HPDE6-E6E7 (cell line): ENCODE data around the gene OCEL1.

Experiments used
- DNase-seq: peaks from one replicate; pipeline ENCODE4 v3.0.0; 2011; ENCODE audit warnings: missing footprints; ENCODE audit errors: extremely low spot score

The OCEL1 gene

DNA sequence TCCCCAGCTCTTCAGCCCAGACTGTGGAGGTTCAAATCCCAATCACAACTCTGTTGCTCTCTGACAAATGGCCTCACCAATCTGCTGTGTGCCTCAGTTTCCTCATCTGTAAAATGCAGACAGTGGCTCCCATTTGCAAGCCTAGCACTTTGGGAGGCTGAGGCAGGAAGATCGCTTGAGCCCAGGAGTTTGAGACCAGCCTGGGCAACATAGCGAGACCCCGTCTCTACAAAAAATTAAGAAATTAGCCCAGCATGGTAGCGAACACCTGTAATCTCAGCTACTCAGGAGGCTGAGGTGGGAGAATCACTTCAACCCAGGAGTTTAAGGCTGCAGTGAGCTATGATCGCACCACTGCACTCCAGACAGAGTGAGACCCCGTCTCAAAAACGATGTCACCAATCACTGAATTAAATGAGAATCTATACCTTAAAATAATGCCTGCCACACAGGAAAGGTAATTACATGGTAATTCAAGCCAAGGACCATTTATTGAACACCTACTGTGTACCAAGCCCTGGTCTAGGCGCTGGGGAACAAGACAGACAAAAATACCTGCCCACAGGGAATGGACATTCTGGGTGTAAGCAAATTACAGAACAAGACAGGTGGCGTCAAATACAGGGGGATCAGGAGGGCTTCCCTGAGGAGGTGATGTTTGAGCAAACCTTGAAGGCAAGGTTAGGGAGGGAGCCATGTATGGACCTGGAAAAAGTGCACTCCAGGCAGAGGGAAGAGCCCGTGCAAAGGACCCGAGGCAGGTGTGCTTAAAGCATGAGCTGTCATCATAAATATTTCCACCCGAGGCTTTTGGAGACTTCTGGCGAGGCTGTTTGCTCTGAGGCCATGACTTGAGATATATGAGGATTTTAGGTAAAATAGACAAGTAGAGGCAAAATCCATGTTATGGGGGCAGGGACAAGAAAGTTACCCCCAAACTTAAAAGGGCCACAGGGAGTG, 12.0 kb downstream of the OCEL1 start:
- no peak for DNase-seq

DNA sequence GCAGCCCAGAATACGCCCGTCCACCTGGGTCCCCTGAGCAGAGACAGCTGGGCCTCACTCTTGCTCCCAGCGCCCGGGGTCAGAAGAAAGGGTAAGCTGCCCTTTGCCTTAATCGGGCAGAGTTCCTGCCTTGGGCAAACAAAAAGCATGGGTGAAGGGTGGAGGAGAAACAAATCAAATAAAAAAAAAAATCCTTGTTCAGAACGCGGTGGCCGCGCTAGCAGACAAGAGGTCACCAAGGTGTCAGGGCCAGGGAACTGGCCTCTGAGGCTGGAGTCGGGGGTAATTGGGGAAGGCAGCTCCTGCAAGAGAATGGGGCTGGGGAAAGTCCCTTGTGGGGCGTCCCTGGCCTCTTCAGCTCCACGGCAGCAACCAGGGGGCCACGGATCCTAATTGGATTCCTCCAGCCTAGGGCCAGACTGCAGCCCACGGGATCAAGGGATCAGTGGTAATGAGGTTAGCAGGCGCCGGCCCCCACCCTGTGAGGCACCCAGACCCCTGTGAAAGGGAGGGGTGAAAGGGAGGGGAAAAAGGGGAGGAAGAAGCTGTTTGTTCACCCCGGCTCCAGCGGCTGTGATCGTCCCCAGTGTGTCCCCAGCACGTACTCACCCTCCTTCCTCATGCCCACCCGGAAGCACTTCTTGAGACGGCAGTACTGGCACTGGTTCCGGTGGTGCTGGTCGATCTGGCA, 14.2 kb downstream of the OCEL1 start:
- DNase-seq, result no peak

DNA sequence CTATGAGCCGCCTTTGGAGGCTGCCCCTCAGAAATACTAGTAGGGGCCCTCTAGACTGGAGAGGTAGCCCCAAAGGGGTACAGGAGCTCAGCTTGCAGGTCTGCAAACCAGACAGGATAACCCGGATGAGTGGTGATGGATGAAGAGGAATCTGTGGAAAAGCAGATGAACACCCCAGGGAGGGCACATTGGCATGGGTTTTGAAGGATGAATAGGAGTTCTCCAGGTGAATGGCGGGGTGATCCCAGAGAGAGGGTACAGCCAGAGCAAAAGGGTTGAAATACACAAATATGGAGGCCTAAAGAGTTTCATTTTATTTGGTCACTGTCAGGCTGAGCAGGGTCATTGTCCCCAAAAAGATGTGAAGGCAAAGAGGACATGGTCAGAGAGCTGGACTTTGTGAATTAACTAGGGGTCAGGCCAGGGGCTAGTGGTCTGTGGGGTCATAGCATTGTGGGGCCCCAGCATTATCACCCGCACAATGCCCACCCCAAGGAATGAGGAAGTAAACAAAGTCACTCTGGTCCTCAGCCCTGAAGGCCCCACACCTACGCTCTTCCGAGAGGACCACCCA, 14.9 kb downstream of the OCEL1 start:
- no peak for DNase-seq

DNA sequence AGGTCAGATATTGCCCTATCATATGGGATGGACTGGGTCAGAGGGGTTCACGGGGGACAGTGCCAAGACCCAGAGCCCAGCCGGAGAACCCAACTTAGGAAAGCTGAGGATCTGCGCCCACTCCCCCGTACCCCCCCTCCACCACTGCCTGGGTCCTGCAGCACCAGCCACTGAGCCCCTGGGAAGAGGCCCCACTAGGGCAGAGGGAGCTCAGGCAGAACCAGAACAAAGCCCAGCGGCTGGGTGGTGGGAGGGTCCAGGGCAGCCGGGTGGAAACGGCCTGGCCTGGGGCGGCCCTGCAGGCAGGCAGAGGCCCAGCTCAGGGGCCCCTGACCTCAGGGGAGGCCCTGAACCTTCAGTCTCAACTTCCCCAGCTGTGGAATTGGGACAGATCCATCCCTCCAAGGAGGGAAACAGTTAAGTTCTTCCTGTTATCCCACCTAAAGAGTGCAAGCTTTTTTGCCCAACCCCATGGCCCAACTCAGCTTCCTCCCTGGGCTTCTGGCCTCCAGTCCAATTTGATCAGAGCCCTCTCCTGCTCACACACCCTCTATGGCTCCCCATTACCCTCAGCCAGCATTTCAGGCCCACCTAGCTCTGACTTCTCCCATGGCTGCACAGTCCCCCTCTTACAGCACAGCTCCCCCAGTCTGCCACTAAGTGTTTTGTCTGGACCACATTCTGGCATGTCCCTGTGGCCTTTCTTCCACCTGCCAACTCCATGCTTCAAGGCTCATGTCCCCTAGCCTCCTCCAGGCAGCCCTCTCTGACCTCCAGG, 16.6 kb downstream of the OCEL1 start:
- no peak for DNase-seq

DNA sequence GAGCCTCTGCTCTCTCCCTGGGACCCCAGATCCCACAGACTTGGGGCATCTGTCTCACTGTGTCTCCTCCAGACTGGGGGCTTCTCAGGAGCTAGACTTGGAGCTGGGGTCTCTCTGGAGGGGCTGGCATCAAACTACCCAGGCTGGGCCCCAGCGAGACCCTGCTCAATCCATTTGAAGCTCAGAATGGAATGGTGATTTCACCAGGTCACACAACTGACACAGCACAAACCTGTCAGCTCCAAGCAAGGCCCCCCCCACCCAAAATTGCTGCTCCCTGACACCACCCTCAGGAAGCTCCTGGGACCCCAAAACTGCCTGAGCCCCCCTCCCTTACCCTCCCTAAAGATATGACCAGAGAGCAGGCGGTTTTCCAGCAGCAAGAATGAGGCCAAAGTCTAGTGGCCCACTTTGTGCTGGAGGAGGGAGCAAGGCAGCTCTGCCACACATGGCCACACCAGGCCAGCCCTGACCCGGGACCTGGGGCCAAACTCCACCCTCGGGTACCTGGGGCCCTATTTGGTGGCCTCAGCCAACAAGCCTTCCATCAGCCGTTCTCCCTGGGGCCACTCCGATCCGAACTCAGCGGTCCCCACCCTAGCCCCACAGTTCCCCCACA, 17.3 kb downstream of the OCEL1 start:
- no peak for DNase-seq

DNA sequence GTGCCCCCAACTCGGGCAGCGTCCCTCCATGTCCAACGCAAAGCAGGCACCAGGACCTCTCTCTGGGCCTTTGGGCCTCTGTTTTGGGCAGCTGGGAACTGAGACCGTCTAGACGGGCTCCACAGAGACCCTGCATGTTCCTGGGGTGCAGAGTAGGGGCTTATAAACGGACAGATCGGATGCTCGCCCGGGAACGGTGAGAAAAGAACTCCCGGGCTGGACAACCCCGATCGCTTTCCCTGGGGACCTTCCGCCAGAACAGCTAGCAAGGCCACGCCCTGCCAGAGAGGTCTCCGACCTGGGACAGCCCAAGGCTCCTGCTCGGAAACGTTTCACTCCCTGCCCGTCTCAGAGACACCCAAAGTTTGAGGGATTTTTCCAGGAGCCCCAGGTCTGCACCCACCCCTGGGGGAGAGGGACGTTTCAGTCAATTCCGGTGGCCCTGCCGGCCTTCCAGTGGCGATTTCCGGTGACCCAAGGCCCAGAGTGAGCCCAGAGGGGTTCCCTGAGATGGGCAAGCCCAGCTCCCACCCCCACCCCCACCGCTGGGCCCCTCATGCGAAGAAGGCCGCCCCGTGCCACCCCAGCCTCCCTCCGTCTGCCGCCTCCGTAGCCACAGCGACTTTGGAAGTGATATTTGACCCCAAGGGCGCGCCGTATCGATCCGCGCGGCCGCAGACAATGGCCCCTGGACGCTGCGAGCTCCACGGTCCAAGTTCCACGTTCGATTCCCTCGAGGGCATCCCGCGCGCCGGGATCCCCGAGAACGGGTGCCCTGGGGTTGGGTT, 18.0 kb downstream of the OCEL1 start:
- no peak for DNase-seq

DNA sequence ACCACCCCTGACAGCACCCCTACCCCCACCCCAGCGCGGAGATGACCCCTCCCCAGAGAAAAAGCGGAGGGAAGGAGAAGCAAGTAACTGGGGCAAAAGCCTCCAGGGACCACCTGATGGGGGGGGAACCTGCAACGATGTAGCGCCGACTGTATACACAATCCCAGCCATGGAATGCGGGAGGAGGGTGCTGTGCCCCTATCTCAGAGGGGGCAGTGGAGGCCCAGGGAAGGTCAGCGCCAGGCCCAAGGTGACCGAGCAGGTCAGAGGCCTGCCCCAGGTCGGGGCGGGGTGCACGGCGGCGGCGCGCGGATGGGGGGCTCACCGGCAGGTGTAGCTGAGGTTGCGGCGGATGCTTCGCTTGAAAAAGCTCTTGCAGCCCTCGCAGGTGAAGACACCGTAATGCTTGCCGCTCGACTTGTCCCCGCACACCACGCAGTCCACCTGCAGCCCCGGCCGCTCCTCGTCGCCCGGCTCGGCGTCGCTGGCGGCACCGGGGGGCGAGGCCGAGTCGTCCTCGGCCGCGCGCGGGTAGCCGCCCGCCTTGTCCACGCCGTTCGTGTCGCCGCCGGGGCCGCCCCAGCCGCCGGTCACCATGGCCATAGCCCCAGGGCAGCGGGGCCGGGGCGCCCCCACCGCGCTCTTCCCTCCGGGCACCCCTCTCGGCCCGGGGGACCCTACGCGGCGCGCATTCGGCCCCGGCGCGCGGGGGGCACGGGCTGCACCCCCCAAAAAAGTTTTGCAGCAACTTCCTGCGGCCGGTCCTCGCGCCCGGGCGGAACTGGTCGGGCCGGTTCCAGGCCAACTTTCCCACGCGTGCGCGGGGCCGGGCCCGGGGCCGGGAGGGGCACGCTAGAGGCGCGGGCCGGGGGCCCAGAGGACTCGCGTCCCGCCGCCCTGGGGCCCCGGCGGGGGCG, 18.9 kb downstream of the OCEL1 start:
- no peak for DNase-seq

DNA sequence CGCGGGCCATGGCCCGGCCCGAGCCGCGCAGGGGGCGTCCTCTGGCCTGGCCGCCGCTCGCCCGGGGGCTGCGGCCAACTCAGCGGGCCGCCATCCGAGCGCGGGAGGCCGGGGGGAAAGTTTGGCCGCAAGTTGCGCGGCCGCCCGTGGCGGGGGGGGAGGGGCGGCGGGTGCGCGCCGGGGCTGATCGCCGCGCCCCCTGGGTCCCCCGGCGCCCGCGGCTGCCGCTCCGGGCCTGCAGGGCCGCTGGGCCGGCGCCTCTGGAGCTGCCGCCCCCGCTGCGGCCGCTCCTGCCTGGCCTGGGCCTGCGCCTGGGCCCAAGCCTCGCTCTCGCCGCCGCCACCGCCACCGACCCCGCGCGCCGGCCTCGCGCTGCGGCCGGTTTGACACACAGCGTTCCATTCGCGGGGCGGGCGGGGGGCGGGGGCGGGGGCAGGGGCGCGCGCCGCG, 19.5 kb downstream of the OCEL1 start, which contains the start of gene NR2F6:
TSS of gene NR2F6 (minus strand) at position 385 of the 450 bp plus-strand sequence. CDS start 699 bp downstream, outside the sequence.
- no peak for DNase-seq

DNA sequence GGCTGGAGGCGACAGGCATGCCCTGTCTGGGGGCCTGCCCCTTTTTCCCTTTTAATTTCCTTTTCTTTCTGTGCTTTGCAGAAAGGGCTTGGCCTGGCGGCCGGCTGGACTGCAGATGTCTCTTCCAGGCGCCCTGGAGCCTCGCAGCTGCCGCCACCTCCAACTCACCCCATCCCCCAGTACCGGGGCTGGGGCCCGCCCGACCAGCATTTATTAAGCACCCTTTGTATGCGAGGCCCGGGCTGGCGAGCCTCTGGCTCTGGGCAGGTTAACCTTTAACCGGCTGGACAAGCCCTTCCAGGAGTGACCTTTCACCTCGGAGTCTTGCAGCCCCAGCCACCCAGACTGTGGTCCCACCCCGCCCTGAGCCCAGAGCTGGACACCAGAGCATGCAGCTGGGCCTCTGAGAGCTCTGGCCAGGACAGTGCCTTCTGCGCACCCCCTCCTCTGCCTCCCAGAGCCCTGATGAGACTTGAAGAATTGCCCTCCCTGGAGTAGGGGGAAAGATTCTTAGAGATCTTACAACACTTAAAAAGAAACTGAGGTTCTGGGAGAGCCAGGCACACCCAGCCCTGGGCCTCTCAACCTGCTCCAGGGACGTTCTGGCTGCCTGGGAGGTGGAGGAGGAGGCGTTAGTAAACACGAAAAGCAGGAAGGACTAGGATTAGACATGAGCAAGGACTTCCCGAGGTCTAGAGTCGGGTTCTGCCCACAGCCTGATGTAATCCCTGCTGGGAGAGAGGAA, 20.8 kb downstream of the OCEL1 start:
- DNase-seq, result no peak

DNA sequence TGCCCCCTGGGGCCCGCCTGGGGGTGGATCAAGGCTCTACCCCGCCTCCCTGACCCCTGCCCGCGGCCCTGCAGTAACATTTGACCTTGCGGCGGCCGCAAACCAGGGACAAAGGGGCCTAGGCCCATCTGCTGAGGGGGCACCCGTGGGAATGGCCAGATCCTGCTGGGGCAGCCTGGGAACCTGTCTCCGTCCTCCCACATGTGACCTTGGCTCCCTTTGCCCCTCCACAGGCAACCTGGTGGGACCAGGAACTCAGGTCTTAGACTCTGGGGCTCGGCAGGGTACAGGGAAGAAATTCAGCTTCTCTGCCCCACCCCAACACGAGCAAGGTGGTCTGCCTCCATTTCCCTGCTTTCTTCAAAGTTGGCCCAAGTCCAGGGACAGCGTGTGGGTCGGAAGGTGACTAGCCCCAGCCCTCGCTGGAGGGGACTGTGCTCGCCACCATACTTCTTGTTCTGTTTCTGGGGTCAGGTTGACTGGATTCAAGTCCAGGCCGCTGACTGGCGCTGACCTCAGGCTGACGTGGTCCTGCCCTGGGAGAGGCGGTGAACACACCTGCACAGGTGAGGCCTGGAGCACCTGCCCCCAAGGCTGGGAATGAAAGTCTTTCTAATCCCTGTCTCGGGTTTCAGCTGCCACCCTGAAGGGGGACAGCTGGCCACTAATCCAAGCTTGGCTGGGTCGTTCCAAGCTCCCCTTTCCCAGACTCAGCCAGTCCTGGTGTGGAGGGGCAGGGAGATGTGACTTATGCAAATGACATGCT, 22.2 kb downstream of the OCEL1 start:
- no peak for DNase-seq

DNA sequence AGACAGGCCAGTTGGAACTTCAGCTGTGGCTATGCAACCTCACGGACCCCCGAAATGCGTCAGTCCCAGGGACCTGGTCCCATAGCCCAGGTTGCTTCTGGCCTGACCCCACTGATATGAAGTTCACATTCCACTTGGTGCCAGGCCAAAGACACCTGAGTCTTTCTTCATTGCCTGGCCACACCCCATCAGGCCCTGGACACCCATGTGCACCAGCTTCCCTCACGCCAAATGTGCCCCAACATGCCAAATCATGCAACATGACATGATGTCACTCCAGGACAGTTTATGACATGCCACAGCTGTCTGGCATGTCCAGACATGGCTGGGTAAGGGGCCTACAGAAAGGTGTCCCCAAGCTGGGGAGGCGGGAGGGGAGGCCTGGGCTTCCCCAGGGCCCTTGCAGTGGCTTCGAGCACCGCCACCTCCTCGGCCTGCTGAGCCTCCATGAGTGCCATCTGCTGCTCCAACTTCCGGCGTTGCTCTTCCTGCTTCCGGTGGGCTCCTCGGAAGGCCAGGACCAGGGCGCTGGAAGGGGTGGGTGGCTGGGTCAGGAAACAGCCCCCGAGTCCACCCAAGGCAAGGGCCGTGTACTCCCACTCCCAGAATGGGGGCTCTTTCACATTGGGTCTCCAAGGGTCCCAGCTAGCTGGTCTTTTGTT, 24.0 kb downstream of the OCEL1 start:
- DNase-seq, result no peak

DNA sequence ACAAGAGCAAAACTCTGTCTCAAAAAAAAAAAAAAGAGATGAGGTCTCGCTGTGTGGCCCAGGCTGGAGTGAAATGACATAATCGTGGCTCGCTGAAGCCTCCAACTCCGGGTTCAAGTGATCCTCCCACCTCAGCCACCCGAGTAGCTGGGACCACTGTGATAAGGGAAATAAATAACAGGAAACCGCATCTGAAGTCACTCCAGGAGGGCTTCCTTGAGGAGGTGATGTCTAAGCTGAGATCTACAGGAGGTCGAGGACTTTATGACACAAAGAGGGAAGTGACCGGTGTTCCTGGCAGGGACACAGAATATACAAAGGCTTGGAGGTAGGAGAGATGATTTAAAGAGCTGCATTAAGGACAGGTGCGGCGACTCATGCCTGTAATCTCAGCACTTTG, 28.6 kb downstream of the OCEL1 start:
- DNase-seq, result no peak

DNA sequence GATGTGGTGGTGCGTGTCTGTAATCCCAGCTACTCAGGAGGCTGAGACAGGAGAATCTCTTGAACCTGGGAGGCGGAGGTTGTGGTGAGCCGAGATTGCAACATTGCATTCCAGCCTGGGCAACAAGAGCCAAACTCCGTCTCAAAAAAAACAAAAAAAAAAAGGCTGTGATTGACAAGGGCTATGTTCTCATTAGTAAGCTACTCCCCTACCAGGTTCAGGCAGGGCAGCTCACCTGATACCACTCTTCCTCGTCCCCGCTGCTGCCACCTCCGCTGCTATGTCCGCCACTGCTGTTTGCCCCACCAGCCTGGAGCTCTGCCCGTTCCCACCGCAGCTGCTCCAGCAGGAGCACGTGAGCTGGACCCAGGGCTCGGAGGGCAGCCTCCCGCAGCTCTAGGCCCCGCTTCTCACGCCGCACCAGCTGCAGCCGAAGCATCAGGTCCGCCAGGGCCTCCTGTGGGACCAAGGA, 29.2 kb downstream of the OCEL1 start:
- DNase-seq, result no peak

DNA sequence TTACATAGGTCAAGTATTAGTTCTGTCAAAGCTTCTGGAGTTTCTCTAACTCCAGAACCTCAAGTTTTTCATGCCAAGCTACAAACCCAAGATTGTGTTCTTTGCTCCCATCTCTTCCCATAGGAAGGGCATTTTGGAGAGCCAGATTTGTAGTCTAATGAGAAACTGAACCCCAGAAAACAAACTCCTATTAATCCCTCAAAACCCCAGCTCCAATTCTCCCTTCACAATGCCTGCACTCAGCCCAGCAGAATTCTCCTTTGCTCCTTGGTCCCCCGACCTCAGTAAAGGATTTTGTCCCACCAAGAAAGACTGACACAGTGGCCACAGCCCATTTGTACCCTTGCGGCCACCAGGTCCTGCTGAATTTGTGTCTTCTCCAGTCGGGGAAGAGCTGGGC, 30.1 kb downstream of the OCEL1 start:
- DNase-seq, result no peak

DNA sequence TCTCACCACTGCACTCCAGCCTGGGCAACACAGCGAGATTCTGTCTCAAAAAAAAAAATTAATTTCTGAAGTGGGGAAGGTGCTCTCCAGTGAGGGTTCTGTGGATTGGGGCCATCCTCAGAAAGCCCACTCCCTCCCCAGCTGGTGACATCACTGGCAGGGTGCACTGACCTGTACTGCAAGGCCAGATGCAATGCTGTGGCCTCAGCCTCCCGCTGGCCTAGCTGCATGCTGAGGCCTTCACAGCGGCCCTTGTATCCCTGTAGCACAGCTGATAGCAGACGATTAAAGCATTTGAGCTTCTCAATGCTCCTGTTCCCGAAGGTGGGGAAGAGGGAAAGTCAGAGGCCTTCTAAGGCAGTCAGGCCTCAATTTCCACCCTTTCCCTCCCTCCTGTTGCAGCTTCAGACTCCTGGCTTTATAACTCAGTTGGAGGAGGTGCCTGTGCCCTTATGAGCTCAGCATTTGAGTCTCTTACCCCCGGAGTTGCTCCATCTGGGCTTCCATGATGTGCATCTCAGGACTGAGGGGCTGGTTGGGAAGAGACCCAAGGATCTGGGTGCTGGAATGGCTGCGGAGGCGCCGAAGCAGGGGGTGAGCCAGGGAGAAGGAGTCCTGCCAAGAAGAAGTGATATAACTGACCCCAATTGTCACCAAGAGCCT, 33.2 kb downstream of the OCEL1 start:
- no peak for DNase-seq

DNA sequence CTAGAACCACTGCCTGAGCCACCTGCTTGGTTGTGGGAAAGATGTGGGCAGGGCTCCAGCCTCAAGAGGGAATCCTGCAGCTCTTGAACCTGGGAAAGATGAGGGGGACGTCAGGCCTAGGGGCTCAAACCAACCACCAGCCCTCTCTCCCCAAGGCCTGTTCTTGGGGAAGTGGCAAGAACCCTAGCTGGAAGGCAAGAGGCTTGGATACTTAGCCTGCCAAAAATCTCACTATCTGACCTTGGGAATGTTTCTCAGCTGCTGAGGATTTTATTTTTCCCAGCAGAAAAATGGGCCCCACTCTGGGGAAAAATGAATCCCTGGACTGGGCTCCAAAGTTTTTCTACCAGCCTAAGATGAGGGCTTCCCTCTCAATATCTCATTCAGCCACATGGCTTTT, 33.9 kb downstream of the OCEL1 start:
- no peak for DNase-seq
